ENCODE results near the gene RTN1.
A peak's percentile ranks its signal among the peaks of the same experiment; 100 is the strongest.

Gene RTN1

DNA sequence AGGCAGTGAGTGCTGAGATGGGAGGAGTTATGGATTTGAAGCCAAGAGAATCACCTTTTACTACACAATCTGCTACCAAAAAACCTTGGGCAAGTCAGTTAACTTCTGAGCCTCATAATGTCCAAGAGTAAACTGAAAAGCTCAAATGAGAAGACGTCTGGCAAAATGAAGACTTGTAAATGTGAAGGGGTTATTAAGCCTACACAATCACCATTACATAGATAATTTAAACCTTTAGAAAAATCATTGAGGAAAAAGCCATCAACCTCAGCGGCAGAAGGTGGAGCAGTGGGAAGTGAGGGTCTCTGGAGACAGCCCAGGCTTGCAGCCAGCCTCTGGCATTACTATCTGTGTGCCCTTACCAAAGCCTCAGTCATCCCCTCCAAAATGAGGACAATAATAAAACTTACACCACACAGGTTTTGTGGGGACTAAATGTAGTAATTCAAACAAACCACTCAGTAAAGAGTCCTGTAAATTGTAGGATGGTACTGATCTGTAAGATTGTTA is 243.5 kb downstream of the RTN1 start:
- DNase-seq: no peak

DNA sequence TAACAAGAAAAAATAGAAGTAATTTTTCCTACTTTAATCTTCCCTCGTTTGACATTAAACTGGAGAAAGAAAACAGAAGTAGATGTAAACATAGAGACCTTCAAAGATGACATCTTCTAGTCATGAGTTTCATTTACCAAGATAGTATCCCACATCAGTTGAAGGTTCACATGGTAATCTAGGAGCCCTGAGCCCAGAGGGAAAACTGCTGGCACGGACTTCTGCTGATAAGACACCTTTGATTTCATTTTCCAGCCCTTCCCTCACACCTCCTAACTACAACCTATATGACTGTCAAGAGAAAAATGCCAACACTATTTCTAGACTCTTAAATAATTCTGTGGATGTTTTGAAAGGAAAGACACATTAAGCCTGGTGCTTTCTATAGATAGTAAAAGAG is 247.9 kb downstream of the RTN1 start:
- DNase-seq: no peak

DNA sequence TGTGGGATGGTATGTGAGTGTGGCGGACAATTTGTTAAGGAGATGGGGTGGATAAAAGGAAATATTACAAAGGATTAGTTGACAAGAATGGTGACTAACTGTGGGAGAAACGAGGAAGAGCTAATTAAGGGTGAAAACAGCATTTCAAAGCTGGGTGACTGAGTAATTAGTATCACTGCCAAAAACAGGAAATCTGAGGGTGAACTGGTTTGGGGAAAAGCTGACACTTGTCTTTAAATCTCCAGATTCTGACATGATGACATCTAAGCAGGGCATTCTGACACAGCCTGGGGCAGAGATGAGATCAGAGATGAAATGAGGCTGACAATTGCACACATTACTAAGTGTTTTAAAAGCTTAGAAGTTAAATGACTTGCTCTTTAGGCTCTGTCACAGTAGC is 251.5 kb downstream of the RTN1 start:
- no peak for DNase-seq

DNA sequence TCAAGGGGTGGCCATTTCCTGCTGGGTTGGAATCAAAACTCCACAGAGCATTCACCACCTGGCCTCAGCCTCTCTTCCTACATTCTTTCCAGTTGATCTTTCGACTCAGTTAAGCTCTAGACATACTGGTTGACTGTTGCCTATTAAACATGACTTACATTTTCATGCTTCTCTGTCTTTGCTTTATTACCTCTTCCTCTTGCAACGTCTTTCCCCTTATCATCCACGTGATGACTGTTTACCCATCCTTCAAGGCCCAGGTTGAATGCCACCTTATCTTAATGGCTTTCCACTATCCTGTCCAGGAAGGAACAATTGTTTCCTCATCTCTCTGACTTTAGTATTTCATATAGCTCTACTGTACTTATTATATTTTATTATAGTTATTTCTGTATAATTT is 269.5 kb downstream of the RTN1 start:
- DNase-seq: no peak

DNA sequence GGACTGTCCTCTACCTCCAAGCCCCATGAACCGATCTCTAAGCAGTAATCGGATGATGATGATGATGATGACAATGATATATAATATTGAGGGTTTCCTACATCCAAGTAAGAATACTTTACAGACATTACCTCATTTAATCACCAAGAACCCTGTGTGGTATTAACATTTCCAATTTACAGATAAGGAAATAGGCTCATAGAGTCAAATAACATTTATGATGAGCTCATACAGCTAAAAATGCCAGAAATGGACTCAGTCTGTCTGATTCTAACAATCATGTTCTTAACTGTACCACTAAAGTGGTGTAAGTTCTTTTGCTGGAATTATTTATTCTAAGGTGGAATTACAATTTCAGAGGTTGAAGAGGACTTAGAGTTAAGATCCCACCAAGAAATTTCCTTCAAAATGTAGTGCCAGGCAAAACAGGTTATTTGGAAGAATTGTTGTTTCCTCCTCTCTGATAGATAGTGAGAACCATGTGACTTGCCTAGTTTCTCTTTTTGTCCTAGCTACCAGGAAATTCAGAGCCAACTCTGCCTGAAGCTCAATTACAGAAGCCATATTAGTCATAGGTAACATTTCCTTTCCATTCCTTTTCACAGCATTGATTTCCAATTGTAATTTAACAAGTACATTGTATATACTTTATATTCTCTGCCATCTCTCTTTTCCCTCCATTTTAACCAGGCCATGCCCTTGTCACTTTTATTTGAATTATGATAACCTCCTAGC is 270.2 kb downstream of the RTN1 start:
- no peak for DNase-seq

DNA sequence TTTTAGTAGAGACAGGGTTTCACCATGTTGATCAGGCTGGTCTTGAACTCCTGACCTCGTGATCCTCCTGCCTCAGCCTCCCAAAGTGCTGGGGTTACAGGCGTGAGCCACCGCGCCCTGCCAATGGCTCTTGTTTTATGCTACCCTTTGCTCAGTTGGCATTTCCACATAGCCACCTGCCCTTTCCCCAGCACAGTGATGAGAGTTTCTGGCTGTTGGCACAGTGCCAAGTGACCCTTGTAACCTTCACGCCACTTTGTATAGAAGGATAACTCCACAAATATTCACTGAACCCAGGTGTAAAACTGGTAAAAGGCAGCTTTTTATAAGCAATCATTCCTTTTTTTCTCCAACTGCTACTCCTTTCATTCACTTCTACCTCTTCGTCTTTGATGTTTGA is 275.5 kb downstream of the RTN1 start:
- no peak for DNase-seq

DNA sequence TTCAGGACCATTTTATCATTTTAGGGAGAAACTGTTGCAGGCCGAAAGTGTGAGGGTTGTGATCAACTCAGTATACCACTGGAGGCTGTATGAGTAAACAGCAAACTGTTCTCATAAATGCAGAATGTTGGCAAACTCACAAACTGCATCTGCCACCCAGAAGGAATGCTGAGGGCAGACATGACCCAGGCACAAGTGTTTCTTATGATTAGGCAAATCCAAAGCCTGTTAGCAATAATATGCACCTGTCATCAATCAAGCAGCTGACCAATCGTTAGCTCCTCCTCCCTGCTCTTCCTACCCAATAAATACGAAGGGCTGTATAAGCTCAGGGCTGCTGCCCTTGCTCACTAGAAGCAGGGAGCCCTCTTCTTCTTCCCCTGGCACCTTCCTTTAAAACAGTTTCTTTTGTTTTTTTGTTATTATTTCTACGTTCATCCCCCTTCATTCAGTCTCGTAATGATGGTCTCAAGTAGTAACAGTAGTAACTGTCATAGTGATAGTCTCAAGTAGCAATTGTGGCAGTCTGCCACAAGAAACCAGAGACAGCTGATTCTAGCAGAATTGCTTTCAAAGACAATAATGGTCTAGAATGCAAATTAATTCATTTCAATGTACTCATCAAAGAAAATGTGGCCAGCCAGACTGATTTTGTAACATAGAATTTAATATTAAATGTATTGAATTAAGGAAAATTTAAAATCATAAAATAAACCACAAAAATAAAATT is 278.8 kb downstream of the RTN1 start:
- no peak for DNase-seq

DNA sequence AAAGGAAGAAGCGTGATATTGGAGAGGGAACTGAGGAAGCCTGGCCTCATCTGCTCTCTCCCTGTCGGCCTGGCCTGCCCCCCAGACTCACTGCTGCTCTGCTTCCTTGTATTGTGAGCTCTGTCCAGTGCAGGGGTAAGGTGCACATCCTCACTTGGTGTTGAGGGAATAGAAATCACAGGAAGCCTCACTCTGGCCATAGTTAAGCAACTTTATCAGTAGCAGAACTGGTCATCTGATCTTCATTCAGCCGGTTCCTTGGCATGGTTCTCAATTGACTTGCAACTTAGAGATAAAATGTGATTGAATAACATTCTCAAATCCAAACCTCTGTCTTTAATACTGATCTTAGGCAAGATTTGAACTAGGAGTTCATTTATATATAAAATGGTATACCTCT is 282.5 kb downstream of the RTN1 start:
- DNase-seq: no peak

DNA sequence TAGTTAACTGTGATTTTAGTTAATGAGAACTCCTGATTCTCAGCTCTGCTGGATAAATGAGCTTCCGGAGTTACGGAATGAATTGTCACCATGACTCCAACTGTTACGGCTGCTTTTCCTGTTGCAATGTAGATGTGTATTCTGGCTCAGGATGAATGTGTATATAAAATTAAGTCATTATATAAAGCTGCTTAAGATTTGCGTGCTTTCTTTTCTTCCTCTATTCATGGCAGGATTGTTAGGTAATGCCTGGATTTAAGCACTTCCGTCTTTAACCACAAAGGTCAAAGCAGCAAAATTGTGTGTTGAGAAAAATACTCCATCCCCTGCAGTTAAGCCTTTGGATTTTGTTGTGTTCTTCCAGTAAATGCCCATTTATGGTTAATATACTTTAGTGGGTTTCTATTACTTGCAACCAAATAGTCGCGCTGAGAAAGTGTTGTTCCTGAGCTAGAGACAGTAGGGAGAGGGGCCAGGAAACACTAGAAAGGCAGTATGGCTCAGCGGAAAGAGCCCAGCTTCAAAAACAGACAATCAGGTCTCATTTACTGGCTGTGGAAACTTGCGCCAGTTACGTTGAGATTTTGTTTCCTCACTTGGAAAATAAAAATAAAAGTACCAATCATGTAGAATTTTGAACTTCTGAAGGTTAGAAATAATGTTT is 284.6 kb downstream of the RTN1 start:
- no peak for DNase-seq

DNA sequence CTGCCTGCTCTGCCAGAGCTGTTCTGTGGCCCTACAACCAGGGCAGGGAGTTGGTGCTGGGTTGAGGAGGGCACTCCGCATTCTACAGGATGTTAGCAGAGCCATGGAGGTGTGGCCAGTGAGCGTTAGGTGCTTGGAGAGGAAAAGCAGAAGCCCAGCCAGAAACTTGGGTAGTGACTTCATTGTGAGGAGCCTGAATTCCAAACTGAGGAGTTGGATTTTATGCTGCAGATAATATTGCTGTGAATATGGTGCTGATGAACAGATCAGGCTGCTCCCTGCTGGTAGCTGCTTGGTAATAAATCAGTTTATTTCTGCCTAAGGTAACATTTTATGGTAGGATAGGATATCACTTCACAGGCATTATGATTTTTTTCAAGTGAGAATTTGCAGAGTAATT is 286.8 kb downstream of the RTN1 start:
- peak in 1 of 3 experiments; percentile 48 for DNase-seq

DNA sequence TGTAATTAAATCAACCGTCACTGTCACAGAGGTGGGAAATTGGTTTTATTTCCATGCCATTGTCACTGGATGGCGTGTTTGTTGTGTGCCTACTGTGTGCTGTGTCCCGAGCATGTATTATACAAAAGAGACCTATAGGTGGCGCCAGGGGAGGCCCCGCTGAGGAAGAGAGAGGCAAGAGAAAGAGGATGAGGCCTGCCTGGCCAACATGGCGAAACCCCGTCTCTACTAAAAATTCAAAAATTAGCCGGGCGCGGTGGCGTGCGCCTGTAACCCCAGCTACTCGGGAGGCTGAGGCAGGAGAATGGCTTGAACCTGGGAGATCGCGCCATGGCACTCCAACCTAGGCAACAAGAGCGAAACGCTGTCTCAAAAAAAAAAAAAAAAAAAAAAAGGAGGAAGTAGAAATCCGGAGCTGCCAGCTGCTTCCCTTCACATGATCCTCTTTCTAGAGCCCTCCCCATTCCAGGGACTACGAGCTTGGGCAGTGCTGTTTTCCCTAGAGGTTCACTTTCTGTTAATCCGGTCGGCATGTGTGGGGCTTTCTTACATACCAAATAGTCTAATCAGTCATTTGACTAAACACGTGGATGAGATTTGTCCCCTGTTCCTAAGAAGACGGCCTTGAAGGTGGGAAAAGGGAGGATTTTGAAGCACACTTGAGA is 287.6 kb downstream of the RTN1 start:
- peak in 1 of 3 experiments; percentile 16 for DNase-seq

DNA sequence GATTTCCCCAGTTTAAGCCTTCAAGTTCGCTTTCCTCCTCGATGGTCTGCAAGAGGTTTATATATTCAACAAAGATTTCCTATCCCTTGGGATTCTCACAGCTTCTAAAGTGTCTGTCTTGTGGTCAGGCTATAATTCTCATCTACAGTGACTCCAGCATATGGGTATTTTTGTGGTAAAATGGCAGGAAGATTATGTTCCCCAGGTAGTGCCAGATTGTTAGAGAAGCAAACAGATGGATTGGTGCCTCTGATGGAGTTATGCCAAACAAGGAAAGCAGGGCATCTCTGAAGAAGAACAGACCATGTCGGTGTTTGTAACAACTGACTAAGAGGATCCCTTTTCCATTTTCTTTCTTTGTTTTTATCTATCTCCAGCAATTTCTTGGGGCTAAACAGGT is 288.4 kb downstream of the RTN1 start:
- no peak for DNase-seq

DNA sequence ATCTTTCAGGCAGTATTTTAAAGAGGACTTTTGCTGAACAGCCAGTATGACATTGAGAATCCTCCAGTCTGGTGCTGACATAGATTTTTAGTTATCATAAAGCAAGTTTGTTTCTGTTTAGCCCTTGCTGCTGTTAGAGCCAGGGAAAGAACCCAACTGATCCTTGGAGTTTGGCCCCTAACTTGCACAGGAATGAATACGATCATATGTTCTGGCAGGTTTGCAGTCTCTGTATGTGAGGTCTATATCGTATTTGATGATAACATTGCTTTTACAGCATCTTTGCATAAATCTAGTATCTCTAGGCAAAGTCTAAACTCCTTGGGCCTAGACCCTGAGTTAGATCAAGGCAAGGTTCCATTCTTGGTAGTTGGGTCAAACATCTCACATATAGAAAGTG is 289.7 kb downstream of the RTN1 start:
- no peak for DNase-seq

DNA sequence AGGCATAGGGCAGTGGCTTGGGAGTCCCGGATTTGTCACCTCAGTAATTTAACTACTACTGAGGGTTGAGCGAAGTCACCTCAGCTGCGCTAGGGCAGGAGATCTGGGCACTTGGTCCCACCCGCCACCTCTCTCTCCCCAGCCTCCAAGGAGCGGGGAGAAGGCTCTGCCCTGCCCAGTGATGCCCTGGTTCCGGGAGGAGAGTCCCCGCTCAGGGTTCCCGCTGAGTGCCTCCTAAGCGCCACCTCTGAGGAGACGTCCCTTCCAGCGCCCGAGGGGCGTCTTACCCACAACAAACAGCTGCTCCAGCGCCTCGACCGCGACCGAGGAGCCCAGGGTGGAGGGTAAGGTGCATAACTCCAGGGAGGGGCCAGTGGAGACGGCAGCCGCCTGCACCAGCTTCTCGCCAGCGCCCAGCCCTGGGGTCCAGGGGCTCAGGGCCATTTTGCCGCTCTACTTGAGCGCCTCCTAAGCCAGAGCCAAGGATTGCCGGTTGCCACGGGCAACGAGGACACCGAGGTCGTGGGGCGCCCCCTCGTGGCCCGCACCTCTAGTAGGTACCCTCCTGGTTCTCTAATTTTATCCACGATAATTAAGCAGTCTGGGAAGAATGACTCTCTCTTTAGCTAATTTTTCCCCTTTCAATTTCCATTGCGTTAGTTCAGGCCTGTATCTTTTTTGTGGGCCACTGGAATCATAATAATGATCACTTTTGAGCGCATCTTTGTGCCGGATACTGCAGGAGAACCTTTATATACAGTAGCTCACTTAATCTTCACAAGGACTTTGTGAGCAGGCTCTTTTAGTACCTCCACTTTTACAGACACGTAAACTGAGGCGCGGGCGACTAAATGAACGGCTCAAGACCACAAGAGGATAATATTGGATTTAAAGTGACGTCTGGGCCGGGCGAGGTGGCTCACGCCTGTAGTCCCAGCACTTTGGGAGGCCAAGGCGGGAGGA is 294.0 kb downstream of the RTN1 start, which contains the start of gene CCDC175:
CCDC175 (minus strand) TSS at position 481 of the 963 bp plus-strand sequence; CDS start at position 444, 37 bp downstream.
- DNase-seq: peak in 1 of 3 experiments; percentile 96

DNA sequence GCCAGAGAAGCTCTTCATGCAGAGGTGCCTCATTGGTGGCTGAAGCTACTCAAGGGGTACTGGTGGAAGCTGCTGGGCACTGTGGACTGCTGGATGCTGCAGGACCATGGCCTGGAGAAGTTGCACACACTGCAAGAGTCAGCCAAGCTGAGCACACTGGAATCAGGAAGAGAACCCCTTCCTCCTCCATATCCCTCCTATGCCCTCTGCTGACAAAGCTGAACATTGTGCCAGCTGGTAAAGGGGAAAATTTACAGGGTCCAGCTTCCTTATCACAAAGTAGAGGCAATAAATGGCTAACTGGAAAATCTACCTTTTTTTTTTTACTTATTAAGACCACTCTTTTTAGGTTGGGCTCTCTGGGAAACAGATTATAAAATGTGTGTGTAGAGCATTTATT is 300.5 kb downstream of the RTN1 start:
- DNase-seq: no peak

DNA sequence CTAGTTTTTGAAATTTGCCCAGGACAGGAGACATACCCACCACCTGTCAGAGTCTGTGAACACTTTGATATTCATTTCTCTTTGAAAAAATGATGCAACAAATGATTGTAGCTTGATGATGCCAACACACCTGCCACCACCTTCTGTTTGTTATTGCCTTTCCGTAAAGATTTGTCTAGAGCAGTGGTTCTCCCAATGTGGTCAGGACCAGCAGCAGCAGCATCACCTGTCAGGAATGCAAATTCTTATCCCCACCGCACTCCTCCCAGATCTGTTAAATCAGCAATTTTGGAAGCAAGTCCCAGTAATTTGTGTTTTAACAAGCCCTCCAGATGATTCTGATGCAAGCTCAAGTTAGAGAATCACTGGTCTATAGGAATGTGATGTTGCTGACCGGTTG is 303.9 kb downstream of the RTN1 start:
- no peak for DNase-seq

DNA sequence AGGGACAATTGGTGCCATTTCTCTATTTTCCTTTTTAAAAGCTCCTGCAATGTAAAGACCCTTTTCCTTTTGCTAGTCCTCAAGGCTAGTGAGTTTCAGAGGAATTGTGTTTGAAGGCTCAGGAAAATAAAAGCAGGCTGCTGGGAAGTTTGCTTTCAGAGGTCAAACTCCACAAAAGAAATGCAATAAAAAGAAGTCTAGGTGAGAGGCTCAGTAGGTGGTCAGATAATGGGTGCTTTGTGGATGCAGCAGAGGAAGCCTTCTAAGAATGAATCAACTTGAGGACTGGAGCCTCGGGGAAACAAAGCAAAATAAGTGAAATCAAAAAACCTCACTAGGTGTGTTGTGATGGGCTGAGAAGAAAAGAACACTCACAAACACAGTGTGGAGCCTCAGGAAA is 304.3 kb downstream of the RTN1 start:
- DNase-seq: no peak

DNA sequence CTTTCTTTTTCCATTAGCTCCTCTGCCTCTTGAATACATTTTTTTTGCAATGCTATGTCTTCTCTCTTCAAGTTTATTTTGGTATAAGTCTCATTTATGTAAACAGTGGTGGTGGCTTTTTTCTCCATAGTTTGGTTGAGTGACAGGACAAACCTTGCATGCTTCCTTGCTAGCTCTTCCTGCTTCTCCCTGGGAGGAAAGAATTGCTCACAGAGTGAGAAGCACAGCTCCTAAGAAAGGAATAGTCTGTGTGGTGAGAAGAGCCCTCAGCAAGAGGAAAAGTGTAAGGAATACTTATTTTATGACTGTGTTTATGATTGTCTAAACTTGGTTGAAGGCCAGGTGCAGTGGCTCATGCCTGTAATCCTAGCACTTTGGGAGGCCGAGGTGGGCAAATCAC is 305.5 kb downstream of the RTN1 start:
- DNase-seq: no peak

DNA sequence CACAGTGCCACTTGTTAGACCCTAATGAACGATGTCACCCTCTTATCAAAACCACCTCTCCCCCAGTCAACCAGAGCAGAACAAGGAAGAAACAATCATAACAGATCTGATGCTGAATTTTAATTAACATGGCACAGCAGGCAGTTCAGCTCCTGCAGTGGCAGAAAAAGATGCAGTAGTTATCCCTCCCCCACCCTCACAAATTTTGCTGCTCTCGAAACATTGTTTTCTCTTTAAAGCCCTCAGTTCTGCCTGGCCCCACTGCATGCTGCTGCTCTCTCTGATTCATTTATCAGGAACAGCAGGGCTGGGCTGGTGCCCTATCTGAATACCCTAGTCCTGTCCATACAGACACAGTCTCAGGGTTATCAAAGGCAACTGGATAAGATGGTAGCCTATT is 306.2 kb downstream of the RTN1 start:
- DNase-seq: no peak

DNA sequence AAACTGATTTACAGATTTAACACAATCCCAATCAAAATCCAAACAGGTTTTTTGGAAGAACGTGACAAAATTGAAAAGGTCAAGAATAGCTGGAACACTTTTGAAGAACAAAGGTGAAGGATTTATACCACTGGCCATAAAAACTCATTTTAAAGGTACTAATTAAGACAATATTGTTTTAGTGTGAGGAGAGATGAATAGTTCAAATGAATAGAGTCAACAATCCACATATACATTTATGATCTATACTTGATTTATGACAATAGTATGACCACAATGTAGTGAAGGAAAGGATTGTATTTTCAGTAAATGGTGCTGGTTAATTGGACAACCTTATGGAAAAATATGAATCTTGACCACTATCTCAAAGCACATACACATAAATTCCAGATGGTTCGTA is 323.3 kb downstream of the RTN1 start:
- no peak for DNase-seq

Data from NCI-H1417 (cell line).